ENCODE results near the gene AATF. TPM values are rescaled to one million over a fixed set of nuclear protein-coding genes. Genes with fewer than 3 reads are reported as not detected.

AATF gene
- total and polyA plus RNA-seq, 9 of the 15 experiments (the other 6 are each of a cell fraction or from before 2014, with no cell fraction given), result 34.5 to 133 (median 90.1) TPM

GRCh38 chr17:36950027-36950426 is 1.3 kb downstream of the AATF start:
- TF ChIP-seq MEIS2 (IDR thresholded peaks at IDR 0.05; ENCODE audit: partially characterized antibody) (peak; percentile 61), RAD51 (IDR thresholded peaks at IDR 0.05; ENCODE audit: borderline replicate concordance, low read depth) (no peak), PKNOX1 (IDR thresholded peaks at IDR 0.05) (peak; percentile 88), CUX1 (CRISPR knock-in tag; IDR thresholded peaks at IDR 0.05) (no peak), ZNF143 (CRISPR knock-in tag; IDR thresholded peaks at IDR 0.05) (no peak), TFE3 (CRISPR knock-in tag; IDR thresholded peaks at IDR 0.05) (no peak), PURB (CRISPR knock-in tag; IDR thresholded peaks at IDR 0.05; ENCODE audit: low read depth) (no peak), MAZ (CRISPR knock-in tag; conservative IDR thresholded peaks at IDR 0.05 in 1 of 2, IDR thresholded peaks at IDR 0.05 in 1 of 2) (no peak)
- H3K27me3 ChIP-seq (ENCODE audit: control insufficient read depth in 2 of 2, insufficient read depth in 2 of 2, low read length in 2 of 2), result peaks cover 3 to 9% of the 10 kb centered on the region in 2 experiments; a peak in 2 of 5 replicates
- H4K20me1 ChIP-seq (replicated peaks; ENCODE audit: control insufficient read depth, insufficient read depth, low read length), result 0 out of 2 replicates have a peak, but pooled peaks cover 4% of the 10 kb centered on the region
- 8% methylated on average over 8 of the region's 8 CpGs for WGBS (ENCODE audit: insufficient coverage, low coverage, missing lambda C conversion rate)
- intact Hi-C loops (cut with micrococcal nuclease), result no loop called here
- peak overlapping the region; percentile 94 to 99; a peak in 3 of 4 replicates for H3K9ac ChIP-seq (ENCODE audit: insufficient read depth in 1 of 2, low read depth in 2 of 2, low read length in 2 of 2)
- in situ Hi-C loops (cut with MboI), result no loop called here
- H3K4me3 ChIP-seq, result peak overlapping the region; percentile 92
- H3K4me1 ChIP-seq (replicated peaks in 1 of 2; ENCODE audit: control insufficient read depth in 2 of 2, insufficient read depth in 2 of 2, low read length in 2 of 2), result peaks cover 23 to 24% of the 10 kb centered on the region in 2 experiments
- no peak overlapping the region for H2AFZ ChIP-seq (ENCODE audit: low read depth, low read length)
- peaks cover 49% of the 10 kb centered on the region for H3K36me3 ChIP-seq (ENCODE audit: control insufficient read depth, insufficient read depth, low read length)
- ATAC-seq, result no peak
- H3K79me2 ChIP-seq (ENCODE audit: control insufficient read depth, insufficient read depth, low read length), result peaks cover 43% of the 10 kb centered on the region
- FAIRE-seq, result no peak
- H3K27ac ChIP-seq (ENCODE audit: extremely low read depth, low read depth, low read length), result no peak overlapping the region; the same call in 1 of the 3 replicates
- no peaks in the 10 kb centered on the region for H3K9me3 ChIP-seq (replicated peaks; ENCODE audit: control insufficient read depth, insufficient read depth, low read depth, low read length)
- peak in 2 of 4 experiments; percentile 11 to 16 for DNase-seq (ENCODE audit: extremely low read depth in 1 of 4, low spot score in 3 of 4)
- POLR2A ChIA-PET, result interaction anchor here (1.3 to 1.7 kb wide), 2 partner anchors 10 to 358 kb away, joined by 3 to 10 read pairs; no protein-coding TSS in a partner anchor
- peak overlapping the region; percentile 92 for H3K4me2 ChIP-seq (ENCODE audit: insufficient read depth, low read length)
- CTCF ChIA-PET (ENCODE audit: low intra/inter-chr PET ratio), result no interaction called here
- H3K9me1 ChIP-seq (ENCODE audit: control insufficient read depth, insufficient read depth, low read length), result no peaks in the 10 kb centered on the region
- BruUV-seq (replicated peaks), result no TSS peak
